ENCODE measurements around the gene KRT72.

Gene KRT72

GRCh38 chr12:52539083-52539820, 62.0 kb downstream of the KRT72 start:
- no peak for DNase-seq

- DNase-seq = no peak
Measured at GRCh38 chr12:52537101-52537500, 64.2 kb downstream of the KRT72 start.
